ENCODE data around the gene SIAH3. TPM values are rescaled to one million over a fixed set of nuclear protein-coding genes. Genes with fewer than 3 reads are reported as not detected.

The SIAH3 gene
- total RNA-seq, 1 donor from 2014 or later: 0.05 TPM

- intact Hi-C loops (cut with micrococcal nuclease): no loop called here
These were observed 28.0 kb downstream of the SIAH3 start for GRCh38 chr13:45823583-45823982.

DNA sequence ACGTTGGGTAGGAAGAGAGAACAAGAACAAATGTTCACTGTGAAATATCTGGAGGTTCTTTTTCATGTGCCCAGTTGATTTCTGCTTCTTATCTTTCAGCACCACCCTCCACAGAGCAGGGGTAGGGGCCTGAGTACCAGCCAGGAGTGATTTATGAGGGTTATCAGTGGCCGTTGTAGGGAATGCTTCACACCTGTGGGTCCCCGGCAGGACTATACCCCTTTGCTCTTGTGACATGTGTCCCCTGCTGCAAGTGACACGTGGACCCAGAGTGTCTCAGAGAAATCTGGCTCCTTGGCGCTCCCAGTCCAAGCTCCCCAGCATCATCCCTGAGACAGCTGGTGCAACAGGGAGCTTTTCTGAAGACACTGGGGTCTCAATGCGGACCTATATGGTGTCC is 29.7 kb downstream of the SIAH3 start:
- intact Hi-C loops (cut with micrococcal nuclease): no loop called here

DNA sequence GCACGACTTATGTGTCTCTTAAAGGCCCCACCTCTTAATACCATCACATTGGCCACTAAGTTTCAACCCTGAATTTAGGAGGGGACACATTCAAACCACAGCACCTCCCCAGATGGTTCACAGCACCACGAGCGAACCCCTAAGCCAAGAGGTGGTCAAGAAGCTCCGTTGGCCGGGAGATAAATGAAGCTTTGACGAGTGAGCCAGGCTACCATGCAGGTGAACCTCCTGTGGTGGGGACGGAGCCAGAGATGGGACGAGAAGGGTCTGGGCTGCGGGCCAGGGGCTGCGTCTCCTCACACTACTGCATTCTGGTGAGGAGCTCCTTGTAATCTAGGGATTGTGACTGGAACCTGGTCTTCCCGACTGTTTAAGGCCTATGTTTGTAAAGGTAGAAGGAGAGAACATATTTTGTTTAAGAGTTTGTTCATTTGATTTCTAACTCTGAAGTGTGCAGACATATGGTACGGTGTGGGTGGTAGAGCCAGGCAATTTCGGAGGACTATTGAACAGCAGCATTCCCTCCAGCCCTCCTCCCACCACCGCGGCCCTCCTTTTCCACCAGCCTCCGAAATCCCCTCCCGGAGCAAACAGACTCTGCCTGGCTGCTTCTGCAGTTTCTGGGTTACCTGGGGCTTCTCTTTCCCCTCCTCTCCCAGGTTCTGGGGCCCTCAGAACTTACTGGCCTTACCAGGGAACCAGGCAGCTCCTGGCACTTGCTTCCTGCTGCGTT is 31.3 kb downstream of the SIAH3 start:
- intact Hi-C loops (cut with micrococcal nuclease): no loop called here

- intact Hi-C loops (cut with micrococcal nuclease): no loop called here
These were observed 33.7 kb downstream of the SIAH3 start for GRCh38 chr13:45817833-45818232.

- intact Hi-C loops (cut with micrococcal nuclease): no loop called here
These were observed 35.1 kb downstream of the SIAH3 start for GRCh38 chr13:45816427-45816826.

DNA sequence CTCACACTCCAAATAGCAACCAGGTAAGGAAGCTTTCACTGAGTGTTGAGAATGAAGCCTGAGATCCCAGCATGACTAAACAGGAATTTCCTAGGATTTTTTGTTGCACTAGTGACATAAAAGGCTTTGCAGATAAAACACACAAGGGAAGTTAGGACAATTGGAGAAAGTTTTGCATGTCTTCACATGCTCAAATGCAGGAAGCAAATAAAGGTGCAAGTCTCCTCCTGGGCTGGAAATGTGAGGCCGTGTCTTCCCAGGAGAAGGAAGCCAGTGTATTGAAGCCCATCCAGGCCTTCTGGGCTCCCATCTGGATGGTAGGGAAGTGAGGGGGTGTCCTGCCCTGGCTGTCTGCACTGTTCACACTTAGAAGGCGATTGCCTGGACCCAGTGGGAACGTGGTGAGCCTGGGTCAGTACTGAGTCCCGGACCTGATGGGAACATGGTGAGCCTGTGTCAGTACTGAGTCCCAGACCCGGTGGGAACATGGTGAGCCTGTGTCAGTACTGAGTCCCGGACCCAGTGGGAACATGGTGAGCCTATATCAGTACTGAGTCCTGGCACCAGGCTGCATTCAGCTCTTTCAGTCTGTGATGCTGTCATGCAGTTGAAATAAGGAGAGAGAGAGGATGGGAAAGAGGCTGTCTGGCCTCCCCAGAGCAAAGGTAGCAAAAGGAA is 38.7 kb downstream of the SIAH3 start:
- intact Hi-C loops (cut with micrococcal nuclease): no loop called here

DNA sequence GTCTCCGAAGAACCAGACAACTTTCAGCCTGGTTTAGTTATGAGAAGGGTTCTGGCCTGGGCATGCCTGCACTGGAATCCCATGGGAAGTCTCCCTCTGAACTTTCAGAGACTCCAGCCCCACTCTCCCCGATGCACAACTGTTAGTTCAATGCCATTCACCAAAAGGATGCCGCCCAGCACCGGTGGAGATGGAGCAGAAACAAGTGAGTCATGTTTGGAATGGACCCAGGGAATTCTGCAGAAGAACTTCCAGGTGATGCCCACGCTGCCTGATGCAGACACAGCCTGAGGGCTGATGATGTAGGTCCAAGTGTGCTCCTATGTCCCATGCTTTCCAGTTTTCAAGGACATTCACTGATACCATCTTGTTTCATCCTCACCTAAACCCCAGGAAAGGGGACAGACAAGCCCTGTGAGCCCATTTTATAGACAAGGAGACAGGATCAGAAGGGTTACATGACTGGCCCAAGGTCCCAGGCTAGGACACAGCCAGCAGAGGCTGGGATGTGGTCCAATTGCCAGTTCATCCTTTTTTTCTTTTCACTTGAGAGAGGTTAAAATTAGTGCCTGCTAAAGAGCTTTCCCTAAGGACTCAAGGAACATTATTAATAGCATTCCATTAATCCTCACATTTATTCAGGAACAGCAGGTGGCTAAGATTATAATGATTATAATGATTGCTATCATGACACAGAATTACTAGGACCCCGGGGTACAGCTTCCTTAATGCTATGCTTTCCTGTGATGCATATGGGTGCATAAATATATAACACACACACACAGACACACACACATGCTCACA is 39.5 kb downstream of the SIAH3 start:
- intact Hi-C loops (cut with micrococcal nuclease): no loop called here

GRCh38 chr13:45809801-45810394 is 41.7 kb downstream of the SIAH3 start:
- intact Hi-C loops (cut with micrococcal nuclease): no loop called here

GRCh38 chr13:45808925-45809324 is 42.6 kb downstream of the SIAH3 start:
- intact Hi-C loops (cut with micrococcal nuclease): no loop called here

DNA sequence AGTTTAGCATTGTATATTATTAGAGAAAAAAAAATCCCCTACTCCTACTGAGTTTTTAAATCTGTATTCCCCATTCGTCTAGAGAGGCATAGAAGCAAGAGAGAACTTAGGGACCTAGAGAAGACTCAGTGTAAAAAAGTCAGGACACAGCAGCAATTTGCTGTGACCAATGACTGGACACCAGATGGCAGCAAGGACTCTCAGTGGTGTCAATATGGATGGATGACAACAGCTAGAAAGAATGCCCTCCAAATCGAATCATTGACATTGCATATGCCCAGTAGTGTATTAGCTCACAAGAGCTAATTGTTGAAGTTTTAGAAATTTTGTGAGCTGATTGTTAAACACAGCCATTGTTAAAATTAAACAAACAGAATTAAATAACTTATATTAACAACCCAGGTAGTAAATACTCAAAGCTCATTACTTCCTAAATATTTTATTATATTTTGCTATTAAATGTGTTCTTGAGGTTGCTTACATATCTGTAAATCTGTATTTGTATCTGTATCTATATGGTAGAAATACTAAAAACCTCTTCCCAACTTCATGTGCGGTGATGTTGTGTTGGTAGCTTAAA is 43.9 kb downstream of the SIAH3 start:
- intact Hi-C loops (cut with micrococcal nuclease): loop anchor here (1.0 kb wide), 2 partner anchors 319 to 514 kb away; no protein-coding TSS in a partner anchor

GRCh38 chr13:45800485-45800884 is 51.1 kb downstream of the SIAH3 start:
- intact Hi-C loops (cut with micrococcal nuclease): no loop called here

GRCh38 chr13:45799451-45799850 is 52.1 kb downstream of the SIAH3 start:
- intact Hi-C loops (cut with micrococcal nuclease): no loop called here

DNA sequence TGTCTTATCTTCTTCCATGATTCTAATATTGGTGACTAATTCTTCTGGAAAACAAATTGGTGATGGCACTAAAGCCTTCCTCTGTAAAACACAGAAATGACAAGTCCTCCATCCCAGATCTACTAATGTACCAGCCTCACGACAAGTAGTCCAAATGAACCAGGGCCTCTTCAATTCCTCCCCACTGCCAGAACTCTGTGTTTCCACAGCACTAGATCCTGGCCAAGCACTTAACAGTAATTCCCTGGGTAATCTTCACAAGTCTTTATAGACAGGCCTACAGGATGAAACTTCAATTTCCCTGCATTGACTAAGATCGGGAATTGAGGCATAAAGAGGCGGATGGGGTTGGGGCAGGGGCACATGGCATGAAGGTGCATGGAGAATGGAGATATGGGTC is 52.7 kb downstream of the SIAH3 start:
- intact Hi-C loops (cut with micrococcal nuclease): no loop called here

DNA sequence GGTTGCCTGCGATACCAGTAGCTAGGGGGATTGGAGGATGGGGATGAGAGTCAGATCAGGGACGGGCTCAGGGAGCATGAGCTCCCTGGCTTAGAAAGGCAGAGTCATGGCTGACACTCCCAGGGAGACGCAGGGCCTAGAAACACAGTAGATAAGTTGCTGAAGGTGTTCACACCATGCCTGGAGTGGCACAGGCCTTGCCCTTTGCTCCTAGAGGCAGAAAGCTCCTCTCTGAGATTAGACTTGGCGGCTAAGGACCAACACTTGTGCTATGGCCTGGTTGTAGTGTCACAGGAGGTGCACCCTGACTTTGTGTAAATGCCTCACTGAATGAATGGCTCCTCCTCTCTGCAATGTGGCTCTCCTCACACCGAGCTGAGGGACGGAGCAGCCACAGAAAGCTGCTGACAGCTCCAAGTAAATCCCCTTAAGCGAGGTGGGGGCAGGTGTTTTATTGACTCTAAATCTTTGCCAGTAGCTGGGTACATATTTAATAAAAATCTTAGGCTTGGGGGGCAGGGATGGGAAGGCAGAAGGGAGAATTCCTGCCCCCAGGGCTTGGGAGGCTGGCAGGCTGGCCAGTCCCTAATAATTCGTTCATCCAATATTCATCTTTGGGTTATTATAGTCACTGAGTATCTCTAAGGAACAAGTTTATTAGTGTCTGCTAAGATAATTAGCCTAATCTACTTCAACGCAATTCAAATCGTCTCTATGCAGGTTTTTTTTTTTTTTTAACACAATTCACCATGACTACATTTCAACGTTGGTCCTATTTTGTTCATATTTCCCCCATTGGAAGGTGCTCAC is 54.9 kb downstream of the SIAH3 start:
- intact Hi-C loops (cut with micrococcal nuclease): no loop called here

DNA sequence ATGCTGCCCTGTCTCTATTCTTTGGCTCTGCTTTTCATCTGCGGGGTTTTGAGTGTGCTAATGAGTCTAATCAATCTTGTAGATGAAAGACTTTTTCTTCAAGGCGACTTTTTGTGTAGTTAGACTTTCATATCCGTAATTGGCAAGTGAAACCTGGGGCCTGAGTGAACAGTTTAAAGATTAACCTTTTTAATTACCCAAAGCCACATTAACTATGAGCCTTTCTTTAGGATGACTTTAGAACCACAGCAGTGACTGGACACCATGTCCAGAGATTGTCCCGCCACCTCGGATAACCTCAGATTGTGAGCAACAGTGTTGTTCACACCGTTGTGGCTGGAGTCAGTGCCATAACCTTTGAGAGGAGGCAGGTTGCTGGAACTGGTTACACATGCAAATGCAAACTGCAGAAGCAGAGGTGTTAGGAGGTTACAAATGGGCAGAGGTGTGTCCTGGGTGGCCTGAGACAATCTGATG is 58.7 kb downstream of the SIAH3 start:
- intact Hi-C loops (cut with micrococcal nuclease): no loop called here

DNA sequence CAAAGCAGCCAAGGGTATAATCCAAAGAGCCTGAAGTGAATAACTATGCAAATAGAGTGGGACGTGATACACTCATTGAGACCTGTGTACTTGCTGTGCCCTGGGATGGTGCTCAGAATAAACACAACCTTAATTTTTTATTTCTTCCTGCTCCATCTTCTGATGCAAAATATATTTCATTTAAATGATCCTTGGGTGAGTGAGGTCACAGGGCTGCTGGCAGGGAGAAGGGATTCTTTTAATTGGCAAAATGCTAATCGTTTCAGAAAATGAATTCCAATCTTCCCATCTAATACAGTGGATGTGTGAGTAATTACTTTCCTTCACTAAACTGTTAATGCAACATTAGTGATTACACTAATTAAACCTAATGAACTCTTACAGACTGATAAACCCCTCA is 63.5 kb downstream of the SIAH3 start:
- intact Hi-C loops (cut with micrococcal nuclease): no loop called here

- intact Hi-C loops (cut with micrococcal nuclease): no loop called here
These were observed 64.2 kb downstream of the SIAH3 start for GRCh38 chr13:45787346-45787745.

GRCh38 chr13:45786293-45786920 is 65.1 kb downstream of the SIAH3 start:
- intact Hi-C loops (cut with micrococcal nuclease): no loop called here

- intact Hi-C loops (cut with micrococcal nuclease): no loop called here
These were observed 66.5 kb downstream of the SIAH3 start for GRCh38 chr13:45784755-45785675.

Measured in T-helper 1 cell treated with Interleukin-12 subunit alpha and Interleukin-12 subunit beta and Interleukin-4 antibody, amounts not matched to agents 30 ng/mL and 1 ng/mL, for 36 hours (primary cell).